ENCODE data around the gene PACS2.

Gene PACS2

GRCh38 chr14:105411985-105412770 is 97.6 kb downstream of the PACS2 start:
- DNase-seq = no peak

GRCh38 chr14:105412771-105413543 is 98.4 kb downstream of the PACS2 start:
- no peak for DNase-seq

GRCh38 chr14:105413544-105413886 is 99.0 kb downstream of the PACS2 start:
- DNase-seq = no peak

GRCh38 chr14:105414456-105415371 is 100.2 kb downstream of the PACS2 start:
- peak; percentile 47 for DNase-seq

GRCh38 chr14:105415481-105416428 is 101.2 kb downstream of the PACS2 start:
- DNase-seq = no peak

- DNase-seq = no peak
These were observed 102.1 kb downstream of the PACS2 start for GRCh38 chr14:105416671-105417070.

GRCh38 chr14:105417690-105418121 is 103.2 kb downstream of the PACS2 start:
- no peak for DNase-seq

- no peak for DNase-seq
These were observed 104.0 kb downstream of the PACS2 start for GRCh38 chr14:105418269-105419194.

- DNase-seq = no peak
These were observed 104.9 kb downstream of the PACS2 start, which contains the start of gene MTA1 for GRCh38 chr14:105419195-105420091. Gene MTA1 (plus strand): TSS chr14:105419827. CDS start chr14:105420036, 209 bp downstream.

- no peak for DNase-seq
These were observed 105.8 kb downstream of the PACS2 start for GRCh38 chr14:105420101-105420973.

GRCh38 chr14:105420974-105421674 is 106.6 kb downstream of the PACS2 start:
- DNase-seq = no peak

GRCh38 chr14:105421723-105422615 is 107.4 kb downstream of the PACS2 start:
- DNase-seq = no peak

GRCh38 chr14:105422695-105423487 is 108.3 kb downstream of the PACS2 start:
- DNase-seq = no peak

GRCh38 chr14:105423488-105424195 is 109.1 kb downstream of the PACS2 start:
- no peak for DNase-seq

- no peak for DNase-seq
These were observed 110.3 kb downstream of the PACS2 start for GRCh38 chr14:105424861-105425260.
